Cardiac fibroblast (primary cell): ENCODE measurements around the gene GGCT.
"Not testable (repeated sequence)": the region's sequence is repeated elsewhere in the genome, so short reads cannot be mapped to it uniquely, and the experiment has no call there.

ENCODE experiments used
- DNase-seq, 2 donors: peaks; one replicate each; pipeline versions ENCODE4 v3.0.0 to v3.0.0-alpha.2; 2010; ENCODE audit warnings: low read depth in 2 of 2
- H3K4me3 ChIP-seq, 2 donors: replicated peaks in 1 of 2; 1 replicate in 1 of 2; 2 replicates in 1 of 2; pipeline ENCODE4 v1.5.1; 2011; ENCODE audit warnings: low read depth in 2 of 2, low read length in 2 of 2, mild to moderate bottlenecking in 2 of 2, moderate library complexity in 1 of 2
- CTCF ChIP-seq: IDR thresholded peaks from one replicate; pipeline ENCODE4 v1.5.1; 2011; ENCODE audit warnings: low read depth, mild to moderate bottlenecking, low read length, inconsistent platforms

GGCT gene

GRCh38 chr7:30546596-30546995 is 42.0 kb upstream of the GGCT start:
- no peak for DNase-seq
- H3K4me3 ChIP-seq = no peak overlapping the region
- TF ChIP-seq CTCF = no peak

- no peak overlapping the region for H3K4me3 ChIP-seq
- no peak for DNase-seq
- TF ChIP-seq CTCF = no peak
Observed at GRCh38 chr7:30545791-30546555, 41.3 kb upstream of the GGCT start.

- H3K4me3 ChIP-seq = no peak overlapping the region
- no peak for TF ChIP-seq CTCF
- DNase-seq = no peak
Observed at GRCh38 chr7:30543813-30544525, 39.3 kb upstream of the GGCT start.

GRCh38 chr7:30543115-30543514 is 38.5 kb upstream of the GGCT start:
- not testable (repeated sequence) for DNase-seq, H3K4me3 ChIP-seq

- TF ChIP-seq CTCF = no peak
- H3K4me3 ChIP-seq = no peak overlapping the region
Observed at GRCh38 chr7:30533886-30534285, 29.3 kb upstream of the GGCT start.

GRCh38 chr7:30531286-30531685 is 26.7 kb upstream of the GGCT start:
- TF ChIP-seq CTCF = no peak
- peak in 1 of 2 donors; percentile 52 for DNase-seq
- H3K4me3 ChIP-seq = no peak overlapping the region

More at GRCh38 chr7:30533886-30534285, 29.3 kb upstream of the GGCT start:
- no peak for DNase-seq

GRCh38 chr7:30530373-30530772 is 25.7 kb upstream of the GGCT start:
- TF ChIP-seq CTCF = no peak
- DNase-seq = no peak
- no peak overlapping the region for H3K4me3 ChIP-seq
